ENCODE data around the gene CTBP2. TPM values are rescaled to one million over a fixed set of nuclear protein-coding genes. Genes with fewer than 3 reads are reported as not detected.

Gene CTBP2
- total RNA-seq, 2 experiments from 2014 or later, result 0.17 TPM; not detected in 1

DNA sequence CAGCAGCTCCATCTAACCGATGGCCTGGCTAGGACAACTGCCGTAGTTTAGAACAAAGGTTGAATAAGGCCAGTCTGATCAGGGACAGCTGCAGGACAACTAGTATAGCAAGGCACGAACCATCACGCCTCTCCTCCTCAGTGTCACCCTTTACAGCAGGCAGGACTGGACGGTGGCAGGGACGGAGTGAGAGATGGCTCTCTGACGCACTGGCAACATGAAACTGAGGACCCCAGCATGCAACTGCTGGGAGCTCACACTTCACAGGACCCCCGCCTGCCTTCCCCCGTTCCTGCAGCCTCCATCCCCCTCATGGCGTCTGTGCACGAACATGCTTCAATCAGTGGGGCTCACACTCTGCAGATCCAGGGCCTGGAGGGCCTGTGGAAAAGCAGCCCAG is 164.8 kb downstream of the CTBP2 start:
- DNase-seq (no peak), ATAC-seq (ENCODE audit: poor library complexity) (no peak)
- no peak for TF ChIP-seq CTCF (IDR thresholded peaks at IDR 0.05)
- no peak overlapping the region for H3K4me3 ChIP-seq (ENCODE audit: low read length)
- H3K27me3 ChIP-seq (ENCODE audit: control insufficient read depth in 1 of 2, insufficient read depth in 2 of 2, low read length in 2 of 2), result peaks cover 0 to 2% of the 10 kb centered on the region in 2 experiments
- peaks cover 1% of the 10 kb centered on the region for H3K36me3 Mint-ChIP-seq (ENCODE audit: low read depth)
- H3K27me3 Mint-ChIP-seq, result no peaks in the 10 kb centered on the region
- H3K27ac Mint-ChIP-seq, result no peak overlapping the region
- no peaks in the 10 kb centered on the region for H3K4me1 Mint-ChIP-seq (ENCODE audit: low read depth)
- CTCF ChIA-PET, result no interaction called here
- intact Hi-C loops (cut with DNase I, micrococcal nuclease), result no loop called here
- H3K4me1 ChIP-seq (ENCODE audit: insufficient read depth, low read length), result peaks cover 4% of the 10 kb centered on the region
- H3K27ac ChIP-seq (ENCODE audit: low read depth in 1 of 2, low read length in 2 of 2), result no peak overlapping the region
- POLR2A ChIA-PET, result no interaction called here
- H3K9me3 ChIP-seq (ENCODE audit: control insufficient read depth in 1 of 2, insufficient read depth in 1 of 2, low read length in 2 of 2), result peaks cover 0 to 3% of the 10 kb centered on the region in 2 experiments
- no peaks in the 10 kb centered on the region for H3K9me3 Mint-ChIP-seq
- peaks cover 2% of the 10 kb centered on the region for H3K36me3 ChIP-seq (ENCODE audit: insufficient read depth, low read length)
- no peak overlapping the region for H3K4me3 Mint-ChIP-seq

DNA sequence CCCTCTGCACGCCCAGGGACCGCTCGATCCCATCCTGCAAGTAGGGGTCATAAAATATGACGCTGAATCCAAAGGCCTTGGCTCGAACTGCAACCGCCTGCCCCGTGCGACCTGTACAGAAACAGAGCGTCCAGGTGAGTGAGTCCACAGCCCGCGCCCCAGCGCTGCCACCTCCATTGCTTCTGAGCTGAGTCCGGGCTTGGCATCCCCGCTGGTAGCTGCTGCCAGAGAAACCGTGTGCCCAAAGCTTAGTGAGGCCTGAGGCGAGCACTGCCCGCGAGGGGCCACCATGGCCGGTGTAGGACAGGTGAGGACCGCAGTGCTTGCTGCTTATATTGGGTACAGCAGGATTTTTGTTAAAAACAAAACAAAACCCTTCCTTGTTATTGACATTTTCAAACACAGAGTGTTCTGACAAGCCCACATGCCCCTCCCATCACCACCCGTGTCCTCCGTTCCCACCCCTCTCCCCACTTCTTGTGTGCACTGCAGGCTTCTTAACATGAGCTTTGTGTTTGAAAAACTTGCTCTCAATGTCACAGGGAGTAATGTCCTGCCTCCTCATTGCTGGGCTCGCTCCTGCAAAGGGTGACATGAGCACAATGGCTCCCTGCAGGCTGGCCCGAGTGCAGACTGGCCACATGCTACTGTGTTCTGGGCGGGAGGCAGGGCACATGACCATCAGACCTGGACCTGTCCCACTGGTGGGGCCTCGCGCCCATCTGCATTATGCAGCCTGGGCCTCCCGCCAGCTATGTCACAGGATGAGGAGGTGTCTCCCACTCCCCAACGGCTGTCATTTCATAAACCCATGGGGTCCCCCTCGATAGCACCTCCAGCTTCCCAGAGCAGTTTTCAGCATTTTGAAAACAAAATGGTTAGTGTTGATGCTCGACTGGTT is 165.5 kb downstream of the CTBP2 start:
- no peak overlapping the region for H3K27ac Mint-ChIP-seq
- ChIA-PET CTCF (no interaction called here), POLR2A (no interaction called here)
- H3K4me1 Mint-ChIP-seq (ENCODE audit: low read depth), result no peaks in the 10 kb centered on the region
- Histone ChIP-seq H3K9me3 (ENCODE audit: control insufficient read depth in 1 of 2, insufficient read depth in 1 of 2, low read length in 2 of 2) (peaks cover 0 to 3% of the 10 kb centered on the region in 2 experiments), H3K4me1 (ENCODE audit: insufficient read depth, low read length) (no peaks in the 10 kb centered on the region), H3K27ac (ENCODE audit: low read depth in 1 of 2, low read length in 2 of 2) (no peak overlapping the region), H3K27me3 (ENCODE audit: control insufficient read depth in 1 of 2, insufficient read depth in 2 of 2, low read length in 2 of 2) (peaks cover 0 to under 1% of the 10 kb centered on the region in 2 experiments), H3K36me3 (ENCODE audit: insufficient read depth, low read length) (peaks cover 2% of the 10 kb centered on the region), H3K4me3 (ENCODE audit: low read length) (no peak overlapping the region)
- ATAC-seq (ENCODE audit: poor library complexity) (no peak), DNase-seq (no peak)
- no peak for TF ChIP-seq CTCF (IDR thresholded peaks at IDR 0.05)
- no peaks in the 10 kb centered on the region for H3K27me3 Mint-ChIP-seq
- intact Hi-C loops (cut with DNase I, micrococcal nuclease), result no loop called here
- peaks cover 5% of the 10 kb centered on the region for H3K36me3 Mint-ChIP-seq (ENCODE audit: low read depth)
- H3K4me3 Mint-ChIP-seq, result no peak overlapping the region
- no peaks in the 10 kb centered on the region for H3K9me3 Mint-ChIP-seq

GRCh38 chr10:124993736-124994451 is 166.5 kb downstream of the CTBP2 start:
- Mint-ChIP-seq H3K9me3 (no peaks in the 10 kb centered on the region), H3K27ac (no peak overlapping the region), H3K36me3 (ENCODE audit: low read depth) (peaks cover 11% of the 10 kb centered on the region), H3K4me1 (ENCODE audit: low read depth) (no peaks in the 10 kb centered on the region), H3K27me3 (no peaks in the 10 kb centered on the region), H3K4me3 (no peak overlapping the region)
- ChIA-PET POLR2A (no interaction called here), CTCF (no interaction called here)
- Histone ChIP-seq H3K9me3 (ENCODE audit: control insufficient read depth in 1 of 2, insufficient read depth in 1 of 2, low read length in 2 of 2) (peaks cover 0 to 3% of the 10 kb centered on the region in 2 experiments), H3K27ac (ENCODE audit: low read depth in 1 of 2, low read length in 2 of 2) (no peak overlapping the region), H3K36me3 (ENCODE audit: insufficient read depth, low read length) (peaks cover 5% of the 10 kb centered on the region), H3K27me3 (ENCODE audit: control insufficient read depth in 1 of 2, insufficient read depth in 2 of 2, low read length in 2 of 2) (no peaks in the 10 kb centered on the region), H3K4me1 (ENCODE audit: insufficient read depth, low read length) (no peaks in the 10 kb centered on the region), H3K4me3 (ENCODE audit: low read length) (no peak overlapping the region)
- DNase-seq (no peak), ATAC-seq (ENCODE audit: poor library complexity) (no peak)
- intact Hi-C loops (cut with DNase I, micrococcal nuclease), result no loop called here
- TF ChIP-seq CTCF (IDR thresholded peaks at IDR 0.05), result no peak

Measured in CD4-positive, alpha-beta T cell (primary cell).